Left ventricle myocardium inferior (tissue), 1 donor: Measurements from ENCODE around the gene TARS3. TPM values are rescaled to one million over a fixed set of nuclear protein-coding genes. Genes with fewer than 3 reads are reported as not detected.

ENCODE experiments used
- DNase-seq: peaks from one replicate; pipeline ENCODE4 v3.0.0-alpha.2; 2020
- H3K27ac ChIP-seq: fragments of 200-600 bp; replicated peaks from 2 replicates; pipeline ENCODE4 v1.8.0; 2021
- H3K27me3 ChIP-seq: fragments of 200-600 bp; 2 replicates; pipeline ENCODE4 v1.8.0; 2021; ENCODE audit warnings: low read depth
- H3K36me3 ChIP-seq: fragments of 200-600 bp; 2 replicates; pipeline ENCODE4 v1.8.0; 2021
- H3K4me1 ChIP-seq: fragments of 200-600 bp; 2 replicates; pipeline ENCODE4 v1.8.0; 2021
- H3K4me3 ChIP-seq: fragments of 200-600 bp; 2 replicates; pipeline ENCODE4 v1.8.0; 2021; ENCODE audit warnings: mild to moderate bottlenecking, moderate library complexity
- H3K9me3 ChIP-seq: fragments of 200-600 bp; replicated peaks from 2 replicates; pipeline ENCODE4 v1.8.0; 2021
- CTCF ChIP-seq: fragments of 200-600 bp; IDR thresholded peaks from 2 replicates; pipeline ENCODE4 v1.8.0; 2021; ENCODE audit warnings: antibody characterized with exemption, mild to moderate bottlenecking, borderline replicate concordance
- intact Hi-C: fragments of 100-400 bp; cut with micrococcal nuclease; formaldehyde crosslinking; loops from one replicate; pipeline ENCODE4 v1.11.0; 2022
- total RNA-seq: library from RNA; stranded (reverse); fragmentation: NEBNext Ultra II Directional; extraction: Animal tissue kit (Norgen Biotek cat#: 25700); gene quantifications from one replicate; pipeline ENCODE4 v1.2.1, GENCODE V29; 2021
- donor health status: DM: no; HTN: yes; CAD: no; lungs with severe emphysema.

TARS3 gene
- total RNA-seq, 1 donor from 2014 or later: 36.2 TPM

GRCh38 chr15:101619615-101619865 lies 104.7 kb downstream of the TARS3 start:
- Histone ChIP-seq H3K9me3 (peaks cover 7% of the 10 kb centered on the region), H3K4me3 (no peak overlapping the region), H3K27ac (no peak overlapping the region), H3K36me3 (no peaks in the 10 kb centered on the region), H3K27me3 (no peaks in the 10 kb centered on the region), H3K4me1 (peaks cover 66% of the 10 kb centered on the region)
- no peak for DNase-seq
- intact Hi-C loops: no loop called here
- TF ChIP-seq CTCF: no peak

- no peak overlapping the region for H3K4me3 ChIP-seq
- H3K27ac ChIP-seq: peak overlapping the region; percentile 79
- DNase-seq: no peak
- H3K4me1 ChIP-seq: peaks cover 72% of the 10 kb centered on the region
- H3K9me3 ChIP-seq: peaks cover 7% of the 10 kb centered on the region
- no peak for TF ChIP-seq CTCF
- intact Hi-C loops: no loop called here
- no peaks in the 10 kb centered on the region for H3K36me3 ChIP-seq
- H3K27me3 ChIP-seq: no peaks in the 10 kb centered on the region
Measured at GRCh38 chr15:101618851-101619614, 105.2 kb downstream of the TARS3 start.

- intact Hi-C loops: no loop called here
- peaks cover 2% of the 10 kb centered on the region for H3K9me3 ChIP-seq
- peaks cover 81% of the 10 kb centered on the region for H3K4me1 ChIP-seq
- H3K36me3 ChIP-seq: no peaks in the 10 kb centered on the region
- H3K4me3 ChIP-seq: no peak overlapping the region
- no peak for TF ChIP-seq CTCF
- no peaks in the 10 kb centered on the region for H3K27me3 ChIP-seq
- peak overlapping the region; percentile 79 for H3K27ac ChIP-seq
- no peak for DNase-seq
Measured at GRCh38 chr15:101618076-101618475, 106.2 kb downstream of the TARS3 start.

GRCh38 chr15:101617390-101617965 lies 106.8 kb downstream of the TARS3 start:
- Histone ChIP-seq H3K4me1 (peaks cover 86% of the 10 kb centered on the region), H3K36me3 (no peaks in the 10 kb centered on the region), H3K27me3 (no peaks in the 10 kb centered on the region), H3K9me3 (no peaks in the 10 kb centered on the region), H3K4me3 (no peak overlapping the region), H3K27ac (peak overlapping the region; percentile 79)
- peak; percentile 36 for DNase-seq
- intact Hi-C loops: no loop called here
- TF ChIP-seq CTCF: no peak

- no peaks in the 10 kb centered on the region for H3K27me3 ChIP-seq
- H3K4me1 ChIP-seq: peaks cover 92% of the 10 kb centered on the region
- intact Hi-C loops: no loop called here
- no peaks in the 10 kb centered on the region for H3K36me3 ChIP-seq
- DNase-seq: peak; percentile 81
- peak overlapping the region; percentile 39 for H3K4me3 ChIP-seq
- H3K27ac ChIP-seq: peak overlapping the region; percentile 79
- no peak for TF ChIP-seq CTCF
- H3K9me3 ChIP-seq: no peaks in the 10 kb centered on the region
Measured at GRCh38 chr15:101615986-101616848, 108.1 kb downstream of the TARS3 start.
